Suprapubic skin (tissue), 4 donors: ENCODE data around the gene ZDHHC6. TPM values are rescaled to one million over a fixed set of nuclear protein-coding genes. Genes with fewer than 3 reads are reported as not detected.
A peak's percentile ranks its signal among the peaks of the same experiment; 100 is the strongest.

Source experiments
- DNase-seq, 2 donors: peaks; one replicate each; pipeline ENCODE4 v3.0.0-alpha.2; 2019; ENCODE audit warnings: low spot score in 2 of 2
- H3K27ac ChIP-seq: fragments of 200-600 bp; sonication (generic); one replicate; pipeline ENCODE4 v1.5.1; 2019
- H3K27me3 ChIP-seq: fragments of 200-600 bp; sonication (generic); one replicate; pipeline ENCODE4 v1.5.1; 2019
- H3K36me3 ChIP-seq: fragments of 200-600 bp; sonication (generic); one replicate; pipeline ENCODE4 v1.5.1; 2019
- H3K4me1 ChIP-seq: fragments of 200-600 bp; sonication (generic); one replicate; pipeline ENCODE4 v1.5.1; 2019
- H3K4me3 ChIP-seq: fragments of 200-600 bp; sonication (generic); one replicate; pipeline ENCODE4 v1.5.1; 2019; ENCODE audit warnings: mild to moderate bottlenecking
- H3K9me3 ChIP-seq: fragments of 200-600 bp; sonication (generic); one replicate; pipeline ENCODE4 v1.5.1; 2019
- CTCF ChIP-seq, 2 donors: fragments of 200-600 bp in 1 of 2; fragments of 450-650 bp in 1 of 2; sonication (generic) in 1 of 2; IDR thresholded peaks; one replicate each; pipeline ENCODE4 v1.5.1; 2016 to 2019; ENCODE audit warnings: antibody characterized with exemption in 2 of 2, mild to moderate bottlenecking in 1 of 2, moderate library complexity in 1 of 2
- EP300 ChIP-seq: sonication (generic); formaldehyde crosslinking; IDR thresholded peaks from one replicate; pipeline ENCODE4 v1.6.1; 2017; ENCODE audit warnings: antibody characterized with exemption
- POLR2A ChIP-seq, 2 donors: fragments of 450-650 bp; IDR thresholded peaks; one replicate each; pipeline ENCODE4 v1.6.1; 2017; ENCODE audit warnings: antibody characterized with exemption in 2 of 2, mild to moderate bottlenecking in 2 of 2, moderate library complexity in 2 of 2
- POLR2AphosphoS5 ChIP-seq, 3 donors: sonication (generic); formaldehyde crosslinking; IDR thresholded peaks; one replicate each; pipeline ENCODE4 v1.6.1; 2017; ENCODE audit warnings: antibody characterized with exemption in 3 of 3
- WGBS: methylation state at CpG from one replicate; pipeline ENCODE4 v1.1.5; 2018; 5-methylcytosine and 5-hydroxymethylcytosine counted together
- total RNA-seq, 4 donors: library from RNA; depleted of rRNA; stranded (reverse); fragments of >200 nt; gene quantifications; one replicate each; pipeline ENCODE4 v1.1.0, GENCODE V29; 2016

Gene ZDHHC6
- total RNA-seq, 4 donors from 2014 or later, result 11.4 to 46.3 (median 15.6) TPM

DNA sequence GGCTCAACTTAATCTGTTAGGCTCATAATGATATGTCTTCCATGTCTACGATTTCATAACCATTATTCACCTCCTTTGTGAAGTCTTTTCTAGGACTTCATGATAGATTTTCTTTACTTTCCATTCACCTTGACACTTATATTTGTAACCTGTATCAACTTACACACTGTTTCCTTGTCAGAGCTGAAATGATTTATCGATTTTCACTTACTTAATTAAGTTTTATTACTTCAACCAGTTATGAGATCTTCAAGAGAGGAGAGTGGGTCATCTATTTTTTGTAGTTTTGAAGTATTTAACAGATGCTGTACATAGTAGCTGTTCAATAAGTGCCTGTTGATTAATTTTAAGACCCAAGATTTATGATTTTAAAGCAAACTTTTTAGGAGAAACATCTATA is 37.7 kb upstream of the ZDHHC6 start:
- 91% methylated on average over 2 of the region's 2 CpGs for WGBS
- Histone ChIP-seq H3K4me1 (no peaks in the 10 kb centered on the region), H3K9me3 (no peaks in the 10 kb centered on the region), H3K4me3 (no peak overlapping the region), H3K27ac (no peak overlapping the region), H3K36me3 (no peaks in the 10 kb centered on the region), H3K27me3 (no peaks in the 10 kb centered on the region)
- TF ChIP-seq CTCF (IDR thresholded peaks at IDR 0.05), result no peak
- TF ChIP-seq POLR2AphosphoS5 (IDR thresholded peaks at IDR 0.05), result no peak
- DNase-seq, result no peak

GRCh38 chr10:112481602-112482001 is 34.9 kb upstream of the ZDHHC6 start:
- 75% methylated on average over 3 of the region's 3 CpGs for WGBS
- no peak overlapping the region for H3K4me3 ChIP-seq
- no peaks in the 10 kb centered on the region for H3K4me1 ChIP-seq
- DNase-seq, result no peak
- no peaks in the 10 kb centered on the region for H3K27me3 ChIP-seq
- no peaks in the 10 kb centered on the region for H3K9me3 ChIP-seq
- H3K27ac ChIP-seq, result no peak overlapping the region
- TF ChIP-seq CTCF (IDR thresholded peaks at IDR 0.05) (no peak), POLR2AphosphoS5 (IDR thresholded peaks at IDR 0.05) (no peak), POLR2A (IDR thresholded peaks at IDR 0.05) (no peak), EP300 (no peak)
- no peaks in the 10 kb centered on the region for H3K36me3 ChIP-seq

GRCh38 chr10:112475575-112476218 is 29.0 kb upstream of the ZDHHC6 start:
- H3K27me3 ChIP-seq, result no peaks in the 10 kb centered on the region
- H3K27ac ChIP-seq, result no peak overlapping the region
- H3K4me3 ChIP-seq, result no peak overlapping the region
- no peaks in the 10 kb centered on the region for H3K36me3 ChIP-seq
- no peaks in the 10 kb centered on the region for H3K4me1 ChIP-seq
- TF ChIP-seq CTCF (IDR thresholded peaks at IDR 0.05), result peak in 1 of 2 donors; percentile 12
- no peak for TF ChIP-seq EP300
- no peak for DNase-seq
- H3K9me3 ChIP-seq, result no peaks in the 10 kb centered on the region
- WGBS, result 67% methylated on average over 3 of the region's 3 CpGs

GRCh38 chr10:112471878-112472487 is 25.3 kb upstream of the ZDHHC6 start:
- Histone ChIP-seq H3K36me3 (peaks cover 14% of the 10 kb centered on the region), H3K9me3 (no peaks in the 10 kb centered on the region), H3K4me3 (no peak overlapping the region), H3K4me1 (no peaks in the 10 kb centered on the region), H3K27ac (no peak overlapping the region), H3K27me3 (no peaks in the 10 kb centered on the region)
- DNase-seq, result no peak
- no peak for TF ChIP-seq EP300
- peak in 1 of 2 donors; percentile 62 for TF ChIP-seq CTCF (IDR thresholded peaks at IDR 0.05)
- TF ChIP-seq POLR2AphosphoS5 (IDR thresholded peaks at IDR 0.05), result no peak
- WGBS, result 19% methylated on average over 4 of the region's 4 CpGs

- H3K36me3 ChIP-seq, result peaks cover 37% of the 10 kb centered on the region
- H3K27ac ChIP-seq, result no peak overlapping the region
- H3K27me3 ChIP-seq, result no peaks in the 10 kb centered on the region
- H3K9me3 ChIP-seq, result no peaks in the 10 kb centered on the region
- H3K4me3 ChIP-seq, result no peak overlapping the region
- no peaks in the 10 kb centered on the region for H3K4me1 ChIP-seq
- no peak for DNase-seq
- 95% methylated on average over 1 of the region's 1 CpG for WGBS
- TF ChIP-seq EP300 (no peak), CTCF (IDR thresholded peaks at IDR 0.05) (no peak)
Measured at GRCh38 chr10:112467541-112468075, 20.9 kb upstream of the ZDHHC6 start.
